Measurements from ENCODE around the gene ELSPBP1.
A peak's percentile ranks its signal among the peaks of the same experiment; 100 is the strongest.
"Not testable (repeated sequence)": the region's sequence is repeated elsewhere in the genome, so short reads cannot be mapped to it uniquely, and the experiment has no call there.

Gene ELSPBP1

DNA sequence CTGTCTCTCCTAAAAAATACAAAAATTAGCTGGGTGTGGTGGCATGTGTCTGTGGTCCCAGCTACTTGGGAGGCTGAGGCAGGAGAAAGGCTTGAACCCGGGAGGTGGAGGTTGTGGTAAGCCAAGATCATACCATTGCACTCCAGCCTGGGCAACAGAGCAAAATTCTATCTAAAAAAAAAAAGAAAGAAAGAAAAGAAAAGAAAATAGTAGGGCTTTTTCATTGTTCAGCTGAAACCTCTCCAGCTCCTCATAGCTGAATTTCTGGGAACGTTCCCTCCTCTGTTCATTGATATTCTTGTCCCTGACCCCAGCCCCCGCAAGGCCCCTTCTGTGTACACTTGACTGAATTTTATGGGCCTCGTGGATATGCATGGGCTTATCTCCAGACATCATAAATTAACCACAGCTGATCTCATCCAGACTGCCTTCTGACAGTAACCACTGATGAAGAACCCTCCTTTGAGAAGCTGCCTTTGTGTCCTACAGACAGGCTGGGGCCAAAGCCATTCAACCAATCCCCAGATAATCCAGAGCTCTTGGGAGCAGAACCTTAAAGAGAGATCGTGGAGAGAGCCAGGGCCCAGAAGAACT, at the start of gene ELSPBP1:
ELSPBP1 (plus strand) TSS at position 424 of the 594 bp plus-strand sequence. CDS start 14,036 bp downstream, outside the sequence.
- Mint-ChIP-seq H3K36me3 (ENCODE audit: low read depth) (no peaks in the 10 kb centered on the region), H3K27me3 (ENCODE audit: low read depth) (peaks cover 13% of the 10 kb centered on the region), H3K27ac (peak within 1 kb of the TSS; percentile 95 to 97 (median 96)), H3K4me1 (peaks cover 10% of the 10 kb centered on the region), H3K9me3 (no peaks in the 10 kb centered on the region), H3K4me3 (peak within 1 kb of the TSS in 2 of 3 experiments; percentile 9 to 34)
- TF ChIP-seq, protein P1, sequence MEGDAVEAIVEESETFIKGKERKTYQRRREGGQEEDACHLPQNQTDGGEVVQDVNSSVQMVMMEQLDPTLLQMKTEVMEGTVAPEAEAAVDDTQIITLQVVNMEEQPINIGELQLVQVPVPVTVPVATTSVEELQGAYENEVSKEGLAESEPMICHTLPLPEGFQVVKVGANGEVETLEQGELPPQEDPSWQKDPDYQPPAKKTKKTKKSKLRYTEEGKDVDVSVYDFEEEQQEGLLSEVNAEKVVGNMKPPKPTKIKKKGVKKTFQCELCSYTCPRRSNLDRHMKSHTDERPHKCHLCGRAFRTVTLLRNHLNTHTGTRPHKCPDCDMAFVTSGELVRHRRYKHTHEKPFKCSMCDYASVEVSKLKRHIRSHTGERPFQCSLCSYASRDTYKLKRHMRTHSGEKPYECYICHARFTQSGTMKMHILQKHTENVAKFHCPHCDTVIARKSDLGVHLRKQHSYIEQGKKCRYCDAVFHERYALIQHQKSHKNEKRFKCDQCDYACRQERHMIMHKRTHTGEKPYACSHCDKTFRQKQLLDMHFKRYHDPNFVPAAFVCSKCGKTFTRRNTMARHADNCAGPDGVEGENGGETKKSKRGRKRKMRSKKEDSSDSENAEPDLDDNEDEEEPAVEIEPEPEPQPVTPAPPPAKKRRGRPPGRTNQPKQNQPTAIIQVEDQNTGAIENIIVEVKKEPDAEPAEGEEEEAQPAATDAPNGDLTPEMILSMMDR (IDR thresholded peaks at IDR 0.05; ENCODE audit: unreplicated experiment in 3 of 3), result no peak

DNA sequence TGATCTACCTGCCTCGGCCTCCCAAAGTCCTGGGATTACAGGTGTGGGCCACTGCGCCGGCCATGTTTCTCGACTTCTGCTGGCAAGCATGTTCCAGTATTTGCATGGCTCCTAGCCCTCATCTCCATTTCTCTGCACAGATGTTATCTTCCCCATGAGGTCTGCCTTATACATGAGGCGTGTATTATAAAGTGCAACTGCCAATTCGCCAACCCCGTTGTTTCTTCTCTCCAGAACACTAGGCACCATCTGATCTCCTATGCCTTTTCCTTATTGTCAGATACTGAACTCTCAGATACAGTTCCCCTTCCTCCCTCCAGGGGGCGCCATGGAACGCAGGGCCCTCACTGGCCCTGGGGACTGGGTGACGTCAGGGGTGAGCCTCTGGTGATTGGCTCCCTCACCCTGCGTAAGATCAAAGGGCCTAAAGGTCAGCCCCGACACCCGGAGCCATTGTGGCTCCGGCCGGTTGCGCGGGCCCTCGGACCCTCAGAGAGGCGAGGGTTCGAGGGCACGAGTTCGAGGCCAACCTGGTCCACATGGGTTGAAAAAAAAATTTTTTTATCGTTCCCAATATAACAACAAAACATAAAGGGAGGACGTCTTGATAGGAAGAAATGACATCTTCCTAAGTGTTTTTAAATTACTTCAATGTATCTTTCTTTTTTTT, 44.4 kb upstream of the ELSPBP1 start:
- TF ChIP-seq, protein P1 (IDR thresholded peaks at IDR 0.05; ENCODE audit: unreplicated experiment in 3 of 3), result peak; percentile 12 to 37 (median 26)
- not testable (repeated sequence) for H3K27me3 Mint-ChIP-seq (ENCODE audit: low read depth); H3K9me3 Mint-ChIP-seq; H3K27ac Mint-ChIP-seq; H3K4me1 Mint-ChIP-seq; H3K4me3 Mint-ChIP-seq; H3K36me3 Mint-ChIP-seq (ENCODE audit: low read depth)

- H3K4me1 Mint-ChIP-seq; H3K4me3 Mint-ChIP-seq; H3K27me3 Mint-ChIP-seq (ENCODE audit: low read depth); H3K27ac Mint-ChIP-seq; H3K36me3 Mint-ChIP-seq (ENCODE audit: low read depth); H3K9me3 Mint-ChIP-seq: not testable (repeated sequence)
Measured at GRCh38 chr19:47952132-47952531, 42.3 kb upstream of the ELSPBP1 start.

GRCh38 chr19:47955936-47956335, 38.5 kb upstream of the ELSPBP1 start:
- not testable (repeated sequence) for H3K4me1 Mint-ChIP-seq; H3K27me3 Mint-ChIP-seq (ENCODE audit: low read depth); H3K36me3 Mint-ChIP-seq (ENCODE audit: low read depth); H3K4me3 Mint-ChIP-seq; H3K27ac Mint-ChIP-seq; H3K9me3 Mint-ChIP-seq

- H3K4me1 Mint-ChIP-seq, result no peaks in the 10 kb centered on the region
- H3K36me3 Mint-ChIP-seq (ENCODE audit: low read depth), result no peaks in the 10 kb centered on the region
- no peak overlapping the region for H3K27ac Mint-ChIP-seq
- TF ChIP-seq, protein P1 (IDR thresholded peaks at IDR 0.05; ENCODE audit: unreplicated experiment in 3 of 3), result no peak
- peaks cover 18% of the 10 kb centered on the region for H3K9me3 Mint-ChIP-seq
- H3K4me3 Mint-ChIP-seq, result no peak overlapping the region
- peaks cover 37% of the 10 kb centered on the region for H3K27me3 Mint-ChIP-seq (ENCODE audit: low read depth)
Measured at GRCh38 chr19:47973529-47973928, 20.9 kb upstream of the ELSPBP1 start.

DNA sequence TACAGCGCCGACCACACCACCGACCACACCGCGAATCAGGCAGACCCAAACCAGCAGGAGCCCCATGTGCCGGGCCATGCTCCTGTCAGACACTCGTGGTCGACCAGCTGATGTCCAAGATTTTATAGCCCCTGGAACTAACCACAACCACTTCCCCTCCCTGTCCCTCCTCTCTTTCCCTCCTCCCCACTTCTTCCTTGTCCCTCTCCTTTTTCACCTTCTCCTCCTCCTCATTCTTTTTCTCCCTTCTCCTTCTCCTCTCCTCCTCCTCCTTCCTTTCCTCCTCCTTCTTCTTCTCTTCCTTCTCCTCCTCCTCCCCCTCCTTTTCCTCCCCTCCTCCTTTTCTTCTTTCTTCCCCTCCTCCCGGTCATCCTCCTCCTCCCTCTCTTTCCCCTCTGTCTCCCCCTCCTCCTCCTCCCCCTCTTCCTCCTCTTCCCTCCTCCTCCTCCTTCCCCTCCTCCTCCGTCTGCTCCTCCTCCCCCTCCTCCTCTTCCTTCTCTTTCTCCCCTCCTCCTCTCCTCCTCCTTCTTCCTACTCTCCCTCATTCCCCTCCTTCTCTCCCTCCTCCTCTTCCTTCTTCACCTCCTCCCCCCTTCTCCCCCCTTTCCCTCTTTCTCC, 3.1 kb upstream of the ELSPBP1 start:
- peaks cover 15% of the 10 kb centered on the region for H3K27me3 Mint-ChIP-seq (ENCODE audit: low read depth)
- TF ChIP-seq, protein P1 (IDR thresholded peaks at IDR 0.05; ENCODE audit: unreplicated experiment in 3 of 3), result no peak
- H3K9me3 Mint-ChIP-seq, result no peaks in the 10 kb centered on the region
- H3K4me3 Mint-ChIP-seq, result no peak overlapping the region
- H3K27ac Mint-ChIP-seq, result no peak overlapping the region
- H3K4me1 Mint-ChIP-seq, result peaks cover 10% of the 10 kb centered on the region
- H3K36me3 Mint-ChIP-seq (ENCODE audit: low read depth), result no peaks in the 10 kb centered on the region

Measured in nephron (organoid).